Measurements from ENCODE around the gene ZNF652. TPM values are rescaled to one million over a fixed set of nuclear protein-coding genes. Genes with fewer than 3 reads are reported as not detected.

ZNF652 gene
- total RNA-seq, 4 donors from 2014 or later: 35.7 to 58.6 (median 43.9) TPM

GRCh38 chr17:49254066-49254465 lies 108.0 kb downstream of the ZNF652 start:
- Histone ChIP-seq H3K4me1 (peaks cover 0 to 6% (median 0%) of the 10 kb centered on the region in 4 donors), H3K9me3 (no peaks in the 10 kb centered on the region), H3K36me3 (no peaks in the 10 kb centered on the region), H3K4me3 (no peak overlapping the region), H3K27ac (no peak overlapping the region), H3K27me3 (peaks cover 0 to 12% of the 10 kb centered on the region in 2 donors)
- 67% methylated on average over 4 of the region's 4 CpGs for WGBS, 2 donors
- DNase-seq (ENCODE audit: low spot score in 2 of 2): no peak
- TF ChIP-seq POLR2A (IDR thresholded peaks at IDR 0.05): no peak
- TF ChIP-seq, protein P1, sequence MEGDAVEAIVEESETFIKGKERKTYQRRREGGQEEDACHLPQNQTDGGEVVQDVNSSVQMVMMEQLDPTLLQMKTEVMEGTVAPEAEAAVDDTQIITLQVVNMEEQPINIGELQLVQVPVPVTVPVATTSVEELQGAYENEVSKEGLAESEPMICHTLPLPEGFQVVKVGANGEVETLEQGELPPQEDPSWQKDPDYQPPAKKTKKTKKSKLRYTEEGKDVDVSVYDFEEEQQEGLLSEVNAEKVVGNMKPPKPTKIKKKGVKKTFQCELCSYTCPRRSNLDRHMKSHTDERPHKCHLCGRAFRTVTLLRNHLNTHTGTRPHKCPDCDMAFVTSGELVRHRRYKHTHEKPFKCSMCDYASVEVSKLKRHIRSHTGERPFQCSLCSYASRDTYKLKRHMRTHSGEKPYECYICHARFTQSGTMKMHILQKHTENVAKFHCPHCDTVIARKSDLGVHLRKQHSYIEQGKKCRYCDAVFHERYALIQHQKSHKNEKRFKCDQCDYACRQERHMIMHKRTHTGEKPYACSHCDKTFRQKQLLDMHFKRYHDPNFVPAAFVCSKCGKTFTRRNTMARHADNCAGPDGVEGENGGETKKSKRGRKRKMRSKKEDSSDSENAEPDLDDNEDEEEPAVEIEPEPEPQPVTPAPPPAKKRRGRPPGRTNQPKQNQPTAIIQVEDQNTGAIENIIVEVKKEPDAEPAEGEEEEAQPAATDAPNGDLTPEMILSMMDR (IDR thresholded peaks at IDR 0.05): no peak
- no peak for TF ChIP-seq EP300 (IDR thresholded peaks at IDR 0.05)

DNA sequence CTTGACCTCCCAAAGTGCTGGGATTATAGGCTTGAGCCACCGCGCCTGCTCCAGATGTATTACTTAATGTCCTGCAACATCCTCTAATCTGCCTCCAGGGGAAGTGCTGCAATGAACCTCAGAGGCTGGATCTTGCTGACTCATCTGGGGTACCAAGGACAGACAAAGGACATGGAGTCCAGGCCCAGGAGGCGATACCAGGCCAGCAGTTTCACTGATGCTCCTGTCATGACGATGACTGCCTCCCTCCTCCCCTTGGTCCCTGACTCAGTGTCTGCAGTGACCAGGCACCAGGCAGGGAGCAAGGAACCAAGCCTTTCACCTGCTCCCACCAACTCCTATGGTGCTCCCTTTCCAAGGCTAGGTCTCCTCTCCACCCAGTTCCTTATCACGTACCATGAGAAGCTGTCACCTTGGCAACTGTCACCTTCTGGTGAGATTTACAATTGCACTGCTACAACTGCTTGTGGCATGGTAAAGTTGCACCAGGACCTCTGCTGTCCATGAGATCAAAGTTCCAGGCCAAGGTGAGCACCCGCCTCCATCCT lies 109.8 kb downstream of the ZNF652 start:
- H3K36me3 ChIP-seq: no peaks in the 10 kb centered on the region
- H3K9me3 ChIP-seq: no peaks in the 10 kb centered on the region
- H3K27me3 ChIP-seq: peaks cover 0 to 24% of the 10 kb centered on the region in 2 donors
- 81 to 82% methylated on average over 6 of the region's 6 CpGs for WGBS, 2 donors
- no peak overlapping the region for H3K27ac ChIP-seq
- H3K4me3 ChIP-seq: no peak overlapping the region
- no peak for DNase-seq (ENCODE audit: low spot score in 2 of 2)
- TF ChIP-seq POLR2A (IDR thresholded peaks at IDR 0.05): no peak
- TF ChIP-seq, protein P1 (IDR thresholded peaks at IDR 0.05): no peak
- TF ChIP-seq EP300 (IDR thresholded peaks at IDR 0.05): no peak
- H3K4me1 ChIP-seq: peaks cover 0 to 6% (median 0%) of the 10 kb centered on the region in 4 donors

- Histone ChIP-seq H3K27me3 (peaks cover 0 to 24% of the 10 kb centered on the region in 2 donors), H3K4me1 (peaks cover 0 to 6% (median 0%) of the 10 kb centered on the region in 4 donors), H3K27ac (no peak overlapping the region), H3K36me3 (no peaks in the 10 kb centered on the region), H3K9me3 (no peaks in the 10 kb centered on the region), H3K4me3 (no peak overlapping the region)
- 87 to 89% methylated on average over 12 of the region's 12 CpGs for WGBS, 2 donors
- TF ChIP-seq EP300 (IDR thresholded peaks at IDR 0.05) (no peak), POLR2A (IDR thresholded peaks at IDR 0.05) (no peak)
- TF ChIP-seq, protein P1 (IDR thresholded peaks at IDR 0.05): no peak
- no peak for DNase-seq (ENCODE audit: low spot score in 2 of 2)
These were observed 112.0 kb downstream of the ZNF652 start for GRCh38 chr17:49249890-49250522.

DNA sequence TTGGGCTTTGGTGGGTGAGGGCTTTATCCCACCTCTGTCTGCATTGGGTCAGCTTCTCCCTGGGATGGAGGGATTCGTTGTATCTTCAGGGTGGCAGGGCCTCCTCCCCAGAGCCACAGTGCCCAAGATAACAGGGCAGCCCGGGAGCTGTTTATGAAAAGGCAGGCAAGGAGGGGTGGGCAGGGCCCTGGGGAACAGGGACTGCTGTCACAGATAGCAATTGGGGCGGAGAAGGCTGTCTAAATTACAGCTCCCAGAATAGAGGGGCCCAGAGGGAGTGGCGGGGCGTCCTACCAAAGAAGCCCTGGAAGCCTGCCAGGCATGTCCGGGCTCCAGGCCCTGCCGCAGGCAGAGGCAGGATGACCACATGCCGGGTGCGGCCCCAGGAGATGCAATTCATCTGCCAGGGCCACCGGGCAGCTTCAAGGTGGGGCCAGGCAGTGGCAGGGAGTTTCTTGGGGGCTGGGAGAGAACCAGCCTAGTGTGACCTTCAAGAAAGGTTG lies 112.7 kb downstream of the ZNF652 start:
- H3K27me3 ChIP-seq: peaks cover 0 to 24% of the 10 kb centered on the region in 2 donors
- H3K27ac ChIP-seq: no peak overlapping the region
- H3K4me3 ChIP-seq: no peak overlapping the region
- H3K9me3 ChIP-seq: no peaks in the 10 kb centered on the region
- DNase-seq (ENCODE audit: low spot score in 2 of 2): no peak
- TF ChIP-seq, protein P1 (IDR thresholded peaks at IDR 0.05): no peak
- TF ChIP-seq EP300 (IDR thresholded peaks at IDR 0.05) (no peak), POLR2A (IDR thresholded peaks at IDR 0.05) (no peak)
- H3K4me1 ChIP-seq: peaks cover 0 to 6% (median 0%) of the 10 kb centered on the region in 4 donors
- WGBS, 2 donors: 16 to 22% methylated on average over 10 of the region's 10 CpGs
- no peaks in the 10 kb centered on the region for H3K36me3 ChIP-seq

- Histone ChIP-seq H3K4me3 (no peak overlapping the region), H3K36me3 (no peaks in the 10 kb centered on the region), H3K9me3 (no peaks in the 10 kb centered on the region), H3K4me1 (peaks cover 0 to 6% (median 0%) of the 10 kb centered on the region in 4 donors), H3K27me3 (peaks cover 0 to 24% of the 10 kb centered on the region in 2 donors), H3K27ac (no peak overlapping the region)
- TF ChIP-seq, protein P1 (IDR thresholded peaks at IDR 0.05): no peak
- TF ChIP-seq POLR2A (IDR thresholded peaks at IDR 0.05) (no peak), EP300 (IDR thresholded peaks at IDR 0.05) (no peak)
- no peak for DNase-seq (ENCODE audit: low spot score in 2 of 2)
- 92 to 93% methylated on average over 7 of the region's 7 CpGs for WGBS, 2 donors
These were observed 114.1 kb downstream of the ZNF652 start for GRCh38 chr17:49247944-49248343.
